ES-I3 (cell line): ENCODE results near the gene SEC11C.
A peak's percentile ranks its signal among the peaks of the same experiment; 100 is the strongest.

ENCODE experiments used
- H3K36me3 ChIP-seq: 2 replicates; pipeline ENCODE4 v1.6.1; 2013; ENCODE audit warnings: mild to moderate bottlenecking, low read length, control low read depth, moderate library complexity; ENCODE audit not compliant: insufficient read depth
- H3K4me1 ChIP-seq: 2 replicates; pipeline ENCODE4 v1.6.1; 2013; ENCODE audit warnings: mild to moderate bottlenecking, control low read depth, low read length; ENCODE audit not compliant: insufficient read depth
- H3K9ac ChIP-seq: 2 replicates; pipeline ENCODE4 v1.6.1; 2013; ENCODE audit warnings: low read depth, mild to moderate bottlenecking, low read length, moderate library complexity
- H3K9me3 ChIP-seq: 2 replicates; pipeline ENCODE4 v1.6.1; 2013; ENCODE audit warnings: mild to moderate bottlenecking, low read length, moderate library complexity; ENCODE audit not compliant: control insufficient read depth, insufficient read depth

Gene SEC11C

DNA sequence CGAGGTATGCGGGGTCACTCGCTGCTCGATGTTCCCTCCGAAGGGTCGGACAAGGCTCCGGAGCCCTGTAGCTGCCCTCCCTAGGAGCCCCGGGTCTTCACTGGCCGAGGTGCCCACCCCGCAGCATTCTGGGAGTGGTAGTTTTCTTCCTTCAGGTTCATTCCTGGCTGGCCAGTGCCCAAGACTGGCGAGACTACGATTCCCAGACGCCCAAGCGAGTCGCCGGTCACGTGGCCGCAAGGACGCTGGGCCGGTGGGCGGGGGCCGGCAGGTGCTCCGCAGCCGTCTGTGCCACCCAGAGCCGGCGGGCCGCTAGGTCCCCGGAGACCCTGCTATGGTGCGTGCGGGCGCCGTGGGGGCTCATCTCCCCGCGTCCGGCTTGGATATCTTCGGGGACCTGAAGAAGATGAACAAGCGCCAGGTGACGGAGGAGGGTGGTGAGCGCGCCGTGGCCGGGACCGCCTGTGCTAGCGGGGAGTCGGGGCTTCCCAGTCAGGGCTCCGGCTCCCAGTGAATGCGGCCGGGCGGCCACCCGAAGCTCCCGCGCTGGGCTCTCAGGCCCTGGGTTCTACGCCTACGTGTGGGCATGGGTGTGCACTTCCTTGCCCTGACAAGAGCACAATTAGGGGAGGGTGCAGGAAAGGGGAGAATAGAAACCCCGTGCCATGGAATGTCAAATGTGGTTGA, at the start of gene SEC11C:
Gene SEC11C, plus strand, starts transcription at position 270 of the 687 bp plus-strand sequence. Its CDS starts 65 bp downstream, at position 335.
- no peaks in the 10 kb centered on the region for H3K4me1 ChIP-seq
- no peaks in the 10 kb centered on the region for H3K9me3 ChIP-seq
- H3K9ac ChIP-seq, result peak within 1 kb of the TSS; percentile 68
- H3K36me3 ChIP-seq, result no peaks in the 10 kb centered on the region

DNA sequence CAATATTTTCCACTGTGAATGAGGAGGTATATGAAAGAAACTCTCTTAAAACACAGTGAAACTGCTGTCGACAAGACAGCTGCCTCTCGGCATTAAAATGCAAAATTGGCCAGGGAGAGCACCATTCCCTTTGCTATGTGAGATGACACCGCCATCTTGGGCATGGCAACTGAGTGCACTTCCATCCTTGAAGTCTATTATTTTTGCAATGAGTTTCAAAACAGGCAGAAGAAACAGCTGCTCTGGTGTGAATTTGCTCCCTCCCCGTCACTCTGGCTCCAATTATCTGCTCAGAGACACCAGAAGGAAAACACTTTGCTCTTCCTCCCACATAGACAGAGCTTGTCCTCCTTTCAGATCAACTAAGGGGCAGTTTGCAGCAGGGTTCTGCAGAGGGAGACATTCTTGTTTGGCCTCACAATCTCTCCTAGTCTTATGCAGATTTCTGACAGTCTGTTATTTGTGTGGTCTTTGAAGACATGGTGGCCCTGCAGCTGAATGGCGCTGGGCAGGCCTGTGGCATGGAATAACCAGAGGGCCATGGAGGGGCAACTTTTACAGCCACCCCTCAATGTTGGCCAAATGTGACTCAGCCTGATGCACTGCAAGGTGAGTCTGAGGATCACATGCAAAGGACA, 48.6 kb upstream of the SEC11C start:
- Histone ChIP-seq H3K9ac (no peak overlapping the region), H3K9me3 (no peaks in the 10 kb centered on the region), H3K36me3 (no peaks in the 10 kb centered on the region), H3K4me1 (no peaks in the 10 kb centered on the region)

DNA sequence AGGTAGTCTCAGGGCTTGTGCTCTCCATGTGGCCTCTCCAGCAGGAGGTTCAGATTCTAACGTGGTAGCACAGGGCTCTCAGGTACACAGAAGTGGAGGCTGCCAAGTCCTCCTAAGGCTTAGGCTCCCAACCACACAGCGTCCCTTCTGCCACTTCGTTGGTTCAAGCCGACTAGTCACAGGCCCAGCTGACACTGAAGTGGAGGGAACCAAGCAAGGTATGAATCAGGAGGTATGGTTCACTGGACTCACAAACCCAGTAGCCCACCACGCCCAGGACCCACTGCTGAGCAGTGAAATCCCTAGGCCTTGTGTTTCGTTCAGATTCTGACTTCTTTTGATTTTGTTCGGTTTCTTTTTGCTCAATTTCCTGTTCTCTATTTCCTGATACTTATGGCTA, 46.0 kb upstream of the SEC11C start:
- no peaks in the 10 kb centered on the region for H3K36me3 ChIP-seq
- no peaks in the 10 kb centered on the region for H3K4me1 ChIP-seq
- H3K9ac ChIP-seq, result no peak overlapping the region
- no peaks in the 10 kb centered on the region for H3K9me3 ChIP-seq

DNA sequence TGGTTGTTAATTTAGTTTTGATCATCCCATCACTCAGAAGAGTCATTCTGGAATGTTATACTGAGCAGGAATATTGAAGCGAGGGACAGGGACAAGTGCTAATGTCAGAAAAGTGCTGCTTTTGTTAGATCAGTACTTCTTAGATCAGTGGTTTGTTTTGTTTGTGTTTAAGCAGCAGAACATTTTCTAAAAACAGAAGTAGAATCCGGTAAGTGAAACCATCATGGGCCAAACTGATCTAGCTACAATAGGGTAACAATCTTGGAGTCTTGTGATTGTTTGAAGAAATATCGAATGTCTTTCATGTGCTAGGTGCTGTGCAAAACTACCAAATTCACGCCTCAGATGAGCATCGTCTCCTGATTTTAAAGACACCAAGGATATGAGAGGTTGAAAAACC, 45.1 kb upstream of the SEC11C start:
- Histone ChIP-seq H3K4me1 (no peaks in the 10 kb centered on the region), H3K9me3 (no peaks in the 10 kb centered on the region), H3K36me3 (no peaks in the 10 kb centered on the region), H3K9ac (no peak overlapping the region)

DNA sequence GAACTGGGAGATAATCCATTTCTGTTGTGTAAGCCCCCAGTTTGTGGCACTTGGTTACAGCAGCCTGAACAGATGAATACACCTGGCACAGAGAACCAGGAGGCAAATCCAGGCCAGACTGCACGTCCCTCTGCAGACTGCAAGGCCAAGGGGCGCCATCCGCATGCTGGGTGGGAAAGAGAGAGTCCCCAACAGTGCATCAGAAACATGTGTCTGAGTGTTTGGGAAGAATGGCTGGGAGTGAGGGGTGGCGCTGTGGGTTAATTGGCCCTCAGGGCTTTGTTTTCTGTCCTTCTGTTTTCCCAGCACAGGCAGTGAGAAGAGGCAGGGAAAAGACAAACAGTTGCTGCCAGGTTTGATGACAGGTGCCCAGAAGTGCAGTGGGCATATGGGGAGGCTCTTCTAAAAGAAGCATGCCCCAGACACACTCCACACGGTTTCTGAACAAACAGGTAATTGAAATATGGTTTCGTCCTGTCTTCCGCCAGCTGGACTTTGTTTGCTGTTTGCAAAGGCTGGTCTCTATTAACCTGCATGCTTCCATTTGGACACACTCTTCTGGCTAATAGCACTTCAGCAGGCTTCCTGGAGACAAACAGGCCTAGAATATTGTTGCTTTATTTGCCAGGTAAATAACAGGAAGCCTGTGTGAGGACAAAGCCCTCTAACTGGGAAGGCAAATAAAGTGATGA, 43.4 kb upstream of the SEC11C start:
- no peaks in the 10 kb centered on the region for H3K36me3 ChIP-seq

DNA sequence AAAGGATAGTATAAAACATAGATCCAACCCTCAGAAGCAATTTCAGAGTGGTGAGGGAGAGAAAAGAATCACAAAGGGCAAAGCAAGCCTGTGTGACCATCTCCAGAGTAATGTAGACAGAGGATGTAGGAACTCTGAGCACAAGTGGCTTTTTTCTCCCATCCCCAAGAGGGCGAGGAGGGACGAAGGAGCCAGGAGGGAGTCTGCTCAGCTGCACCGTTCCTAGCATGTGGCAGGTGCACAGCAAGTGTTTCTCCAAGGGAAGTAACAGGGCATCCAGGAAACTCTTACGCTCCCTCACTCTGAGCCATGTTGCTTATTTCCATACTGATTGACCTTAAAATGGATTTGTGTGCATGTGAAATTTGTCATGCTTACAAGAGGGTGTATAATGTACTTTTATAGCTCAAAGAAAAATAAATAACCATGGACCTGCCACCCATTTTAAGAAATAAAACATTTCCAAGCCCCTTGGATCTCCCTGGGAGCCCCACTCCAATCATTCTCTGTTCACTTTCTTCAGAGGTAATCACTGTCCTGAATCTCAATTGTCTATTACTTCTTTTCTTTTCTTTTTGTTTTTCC, 37.8 kb upstream of the SEC11C start:
- H3K9ac ChIP-seq, result no peak overlapping the region
- H3K36me3 ChIP-seq, result no peaks in the 10 kb centered on the region
- no peaks in the 10 kb centered on the region for H3K4me1 ChIP-seq
- no peaks in the 10 kb centered on the region for H3K9me3 ChIP-seq

More for the DNA sequence above, 43.4 kb upstream of the SEC11C start:
- H3K9ac ChIP-seq, result no peak overlapping the region
- H3K4me1 ChIP-seq, result no peaks in the 10 kb centered on the region
- H3K9me3 ChIP-seq, result no peaks in the 10 kb centered on the region

DNA sequence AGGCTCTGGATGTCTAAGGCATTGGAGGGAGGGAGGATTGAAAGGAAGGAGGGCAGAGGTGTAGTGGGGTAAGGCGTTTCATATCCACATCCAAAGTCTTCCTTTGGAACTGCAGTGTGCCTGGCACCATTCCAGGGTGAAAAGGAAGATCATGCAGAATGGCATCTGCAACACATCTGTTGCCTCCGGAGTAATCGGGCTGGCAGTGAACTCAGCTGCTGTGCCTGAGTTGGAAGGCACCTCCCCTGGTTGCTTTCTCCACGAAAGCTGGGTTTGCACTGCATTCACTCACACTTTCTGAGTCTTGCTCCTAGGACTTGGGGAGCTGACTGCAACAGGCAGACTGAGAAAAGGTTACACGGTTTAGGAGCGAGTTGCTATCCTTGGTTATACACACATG, 30.3 kb upstream of the SEC11C start:
- Histone ChIP-seq H3K9me3 (no peaks in the 10 kb centered on the region), H3K4me1 (no peaks in the 10 kb centered on the region), H3K36me3 (no peaks in the 10 kb centered on the region), H3K9ac (no peak overlapping the region)

DNA sequence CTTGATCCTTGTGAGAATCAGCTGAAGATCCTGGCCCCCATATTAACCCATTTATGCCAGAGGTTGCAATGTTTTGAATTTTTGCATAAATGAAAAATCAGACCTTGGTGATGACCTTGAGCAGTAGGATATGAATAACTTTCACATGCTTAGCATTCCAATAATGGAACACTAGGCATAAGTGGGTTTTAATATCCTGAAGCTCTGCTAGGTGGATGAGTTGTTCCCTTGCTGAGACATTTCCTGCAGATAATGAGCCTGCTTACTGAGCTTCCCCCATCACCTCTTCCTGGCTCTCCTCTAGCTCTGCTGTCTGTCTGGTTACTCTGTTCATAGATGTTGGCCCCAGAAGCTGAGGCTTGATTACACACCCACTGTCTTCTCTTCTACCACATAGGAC, 25.5 kb upstream of the SEC11C start:
- no peaks in the 10 kb centered on the region for H3K9me3 ChIP-seq
- no peak overlapping the region for H3K9ac ChIP-seq
- H3K4me1 ChIP-seq, result no peaks in the 10 kb centered on the region
- no peaks in the 10 kb centered on the region for H3K36me3 ChIP-seq

DNA sequence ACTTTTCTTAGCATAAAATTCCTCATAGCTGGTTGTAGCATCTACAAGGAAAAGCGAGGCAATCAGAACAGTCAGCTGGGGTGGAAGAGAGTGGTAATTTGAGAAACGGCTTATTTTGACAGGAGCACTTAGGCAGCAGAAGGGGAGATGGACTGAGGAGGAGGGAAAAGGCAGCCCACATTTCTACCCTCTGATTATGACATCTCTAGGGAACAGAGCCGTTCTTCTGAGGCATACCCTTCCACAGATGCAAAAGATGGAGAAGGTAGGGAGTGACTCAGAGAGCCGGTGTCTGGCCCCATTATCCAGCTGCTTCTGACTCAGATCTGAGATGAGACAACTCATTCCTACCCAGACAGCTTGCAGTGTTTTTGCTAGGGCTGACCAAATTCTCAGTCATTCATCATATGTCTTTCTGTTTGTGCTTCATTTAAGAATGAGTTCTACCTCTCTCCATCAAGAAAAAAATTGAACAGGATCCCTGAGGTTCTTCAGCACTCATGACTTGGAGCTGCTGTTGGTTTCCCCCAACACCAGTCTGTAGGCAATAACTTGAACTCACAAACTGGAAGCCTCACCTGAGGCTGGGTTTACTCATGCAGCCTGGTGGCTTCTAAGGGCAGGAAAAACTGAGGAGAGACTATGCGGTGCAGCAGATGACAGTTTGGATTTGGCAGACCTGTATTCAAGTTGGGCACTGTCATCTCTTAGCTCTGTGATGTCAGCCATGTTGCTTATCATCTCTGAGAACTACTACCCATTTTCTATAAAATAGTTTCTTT, 15.9 kb upstream of the SEC11C start:
- Histone ChIP-seq H3K36me3 (no peaks in the 10 kb centered on the region), H3K9ac (no peak overlapping the region), H3K4me1 (no peaks in the 10 kb centered on the region), H3K9me3 (no peaks in the 10 kb centered on the region)

DNA sequence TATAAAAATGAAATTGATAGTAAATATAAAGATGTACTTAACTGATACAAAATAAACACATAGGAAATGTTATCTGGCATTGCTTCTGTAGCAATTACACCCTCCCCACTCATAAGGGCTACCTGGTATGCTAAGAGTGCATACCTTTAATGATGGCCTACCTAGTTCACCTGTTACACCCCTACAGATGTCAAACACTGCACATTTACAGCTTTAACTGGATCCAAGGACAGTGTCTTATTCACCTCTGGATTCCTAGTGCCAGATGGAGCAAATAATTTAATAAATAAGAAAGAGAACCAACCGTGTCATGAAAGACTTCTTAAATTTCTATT, 15.3 kb upstream of the SEC11C start:
- no peak overlapping the region for H3K9ac ChIP-seq
- no peaks in the 10 kb centered on the region for H3K36me3 ChIP-seq
- no peaks in the 10 kb centered on the region for H3K9me3 ChIP-seq
- no peaks in the 10 kb centered on the region for H3K4me1 ChIP-seq

DNA sequence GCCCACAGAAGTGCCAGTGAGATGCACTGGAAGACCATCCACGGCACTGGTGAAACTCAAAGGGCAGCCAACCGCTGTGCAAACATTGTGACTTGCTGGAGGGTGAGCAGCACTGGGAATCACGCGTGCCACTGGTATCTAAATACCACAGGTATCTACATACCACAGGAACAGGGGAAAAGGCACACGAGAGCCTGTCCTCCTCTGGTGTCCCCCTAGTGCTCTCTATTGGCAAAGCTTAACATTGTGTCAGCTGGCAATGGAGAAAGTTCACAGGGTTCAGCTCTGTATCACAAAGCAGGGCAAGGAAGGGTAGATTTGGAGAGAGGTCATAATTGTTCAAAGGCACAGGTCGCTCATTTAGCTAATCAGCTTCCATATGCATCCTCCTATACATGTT, 12.6 kb upstream of the SEC11C start:
- no peaks in the 10 kb centered on the region for H3K4me1 ChIP-seq
- H3K9ac ChIP-seq, result no peak overlapping the region
- H3K36me3 ChIP-seq, result no peaks in the 10 kb centered on the region
- no peaks in the 10 kb centered on the region for H3K9me3 ChIP-seq

DNA sequence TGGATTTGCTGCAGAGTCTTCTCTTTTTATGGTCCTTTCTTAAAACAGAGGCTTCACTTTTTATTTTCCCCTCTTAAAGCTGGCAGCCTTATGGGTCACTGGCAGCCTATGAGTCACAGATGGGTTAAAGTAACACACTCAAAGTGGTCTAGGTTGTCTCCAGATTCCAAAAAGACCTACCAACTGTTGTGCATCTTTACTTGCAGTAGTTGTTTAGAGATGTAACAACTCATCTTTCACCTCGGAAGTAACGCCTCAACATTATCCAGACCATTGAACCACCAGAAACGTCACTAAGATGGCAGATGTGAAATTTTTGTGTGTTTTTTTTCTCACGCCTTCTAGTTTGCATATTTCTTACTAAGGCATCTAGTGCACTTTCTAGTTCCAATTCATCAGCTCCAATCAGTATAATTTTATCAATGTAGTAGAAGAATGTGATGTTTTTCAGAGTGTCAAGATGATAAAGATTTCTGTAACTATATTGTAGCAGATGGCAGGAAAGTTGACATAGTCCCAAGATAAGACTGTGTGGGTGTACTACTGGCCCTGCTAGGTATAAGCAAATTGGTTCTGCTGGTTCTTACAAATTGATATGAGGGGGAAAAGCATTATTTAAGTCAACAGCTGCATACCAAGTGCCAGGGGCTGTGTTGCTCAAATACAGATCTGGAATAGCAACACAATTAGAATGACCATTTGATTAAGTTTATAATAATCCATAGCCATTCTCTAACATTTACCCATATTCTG, 9.6 kb upstream of the SEC11C start:
- H3K9ac ChIP-seq, result no peak overlapping the region
- H3K4me1 ChIP-seq, result no peaks in the 10 kb centered on the region
- H3K9me3 ChIP-seq, result no peaks in the 10 kb centered on the region
- no peaks in the 10 kb centered on the region for H3K36me3 ChIP-seq

DNA sequence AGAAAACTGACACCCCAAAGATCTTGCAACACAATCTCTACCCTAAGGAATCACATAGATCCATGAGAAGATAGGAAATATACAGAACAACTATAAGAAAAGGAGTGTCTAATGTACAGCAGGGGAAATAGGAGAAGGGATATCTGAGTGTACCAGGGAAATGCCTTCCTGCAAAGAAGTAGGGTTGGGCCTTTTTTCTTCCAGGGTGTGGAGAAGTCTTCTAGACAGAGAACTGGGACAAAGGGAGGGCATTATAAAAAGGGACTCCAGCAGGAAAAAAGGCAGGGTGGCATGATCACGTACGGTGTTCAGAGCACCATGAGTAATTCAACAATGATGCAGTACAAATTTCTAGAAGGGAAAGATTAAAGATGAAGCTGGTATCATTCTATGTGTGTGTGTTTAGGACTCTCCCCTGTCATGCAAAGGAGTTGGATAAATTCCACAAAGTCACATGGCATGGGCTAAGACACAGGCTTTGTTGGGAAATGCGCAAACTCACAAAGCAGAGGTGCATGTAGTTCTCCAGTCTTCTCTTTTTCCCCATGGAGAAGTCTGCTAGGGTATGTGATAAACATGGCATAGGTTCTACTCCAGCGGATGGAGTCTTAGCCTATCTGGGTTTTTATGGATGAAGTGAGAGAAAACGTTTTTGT, 6.7 kb upstream of the SEC11C start:
- H3K36me3 ChIP-seq, result no peaks in the 10 kb centered on the region
- H3K9me3 ChIP-seq, result no peaks in the 10 kb centered on the region
- H3K9ac ChIP-seq, result no peak overlapping the region
- no peaks in the 10 kb centered on the region for H3K4me1 ChIP-seq
